ENCODE data around the gene CCDC12.

The CCDC12 gene

DNA sequence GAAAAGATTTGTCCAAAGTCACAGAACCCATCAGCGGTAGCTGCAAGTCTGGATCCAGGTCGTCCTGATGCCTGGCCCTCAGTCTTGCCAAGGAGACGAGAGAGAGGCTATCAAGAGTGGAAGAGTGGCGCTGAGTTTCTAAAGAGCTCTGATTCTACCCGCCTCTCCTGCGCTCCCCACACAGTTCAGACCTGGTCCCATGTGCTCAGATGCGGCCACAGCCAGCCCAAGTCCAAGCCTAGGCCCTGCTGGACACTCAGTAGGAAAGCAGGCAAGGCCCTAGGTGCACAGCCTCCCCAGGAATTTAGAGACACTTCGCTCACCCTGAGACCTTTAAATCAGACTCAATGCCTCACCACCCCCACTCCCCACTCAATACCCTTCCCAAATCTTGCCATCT, 32.4 kb downstream of the CCDC12 start:
- H3K4me1 ChIP-seq (ENCODE audit: control insufficient read depth in 1 of 2, insufficient read depth in 1 of 2, low read depth in 1 of 2, low read length in 1 of 2), result peaks cover 43 to 55% of the 10 kb centered on the region in 2 experiments
- H3K27me3 ChIP-seq, result no peaks in the 10 kb centered on the region
- no peaks in the 10 kb centered on the region for H3K36me3 ChIP-seq
- H3K27ac ChIP-seq, result no peak overlapping the region
- no peaks in the 10 kb centered on the region for H3K9me3 ChIP-seq
- H3K4me3 ChIP-seq (ENCODE audit: low read depth in 1 of 2, low read length in 1 of 2), result no peak overlapping the region
- TF ChIP-seq, protein P1, sequence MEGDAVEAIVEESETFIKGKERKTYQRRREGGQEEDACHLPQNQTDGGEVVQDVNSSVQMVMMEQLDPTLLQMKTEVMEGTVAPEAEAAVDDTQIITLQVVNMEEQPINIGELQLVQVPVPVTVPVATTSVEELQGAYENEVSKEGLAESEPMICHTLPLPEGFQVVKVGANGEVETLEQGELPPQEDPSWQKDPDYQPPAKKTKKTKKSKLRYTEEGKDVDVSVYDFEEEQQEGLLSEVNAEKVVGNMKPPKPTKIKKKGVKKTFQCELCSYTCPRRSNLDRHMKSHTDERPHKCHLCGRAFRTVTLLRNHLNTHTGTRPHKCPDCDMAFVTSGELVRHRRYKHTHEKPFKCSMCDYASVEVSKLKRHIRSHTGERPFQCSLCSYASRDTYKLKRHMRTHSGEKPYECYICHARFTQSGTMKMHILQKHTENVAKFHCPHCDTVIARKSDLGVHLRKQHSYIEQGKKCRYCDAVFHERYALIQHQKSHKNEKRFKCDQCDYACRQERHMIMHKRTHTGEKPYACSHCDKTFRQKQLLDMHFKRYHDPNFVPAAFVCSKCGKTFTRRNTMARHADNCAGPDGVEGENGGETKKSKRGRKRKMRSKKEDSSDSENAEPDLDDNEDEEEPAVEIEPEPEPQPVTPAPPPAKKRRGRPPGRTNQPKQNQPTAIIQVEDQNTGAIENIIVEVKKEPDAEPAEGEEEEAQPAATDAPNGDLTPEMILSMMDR (IDR thresholded peaks at IDR 0.05), result no peak

DNA sequence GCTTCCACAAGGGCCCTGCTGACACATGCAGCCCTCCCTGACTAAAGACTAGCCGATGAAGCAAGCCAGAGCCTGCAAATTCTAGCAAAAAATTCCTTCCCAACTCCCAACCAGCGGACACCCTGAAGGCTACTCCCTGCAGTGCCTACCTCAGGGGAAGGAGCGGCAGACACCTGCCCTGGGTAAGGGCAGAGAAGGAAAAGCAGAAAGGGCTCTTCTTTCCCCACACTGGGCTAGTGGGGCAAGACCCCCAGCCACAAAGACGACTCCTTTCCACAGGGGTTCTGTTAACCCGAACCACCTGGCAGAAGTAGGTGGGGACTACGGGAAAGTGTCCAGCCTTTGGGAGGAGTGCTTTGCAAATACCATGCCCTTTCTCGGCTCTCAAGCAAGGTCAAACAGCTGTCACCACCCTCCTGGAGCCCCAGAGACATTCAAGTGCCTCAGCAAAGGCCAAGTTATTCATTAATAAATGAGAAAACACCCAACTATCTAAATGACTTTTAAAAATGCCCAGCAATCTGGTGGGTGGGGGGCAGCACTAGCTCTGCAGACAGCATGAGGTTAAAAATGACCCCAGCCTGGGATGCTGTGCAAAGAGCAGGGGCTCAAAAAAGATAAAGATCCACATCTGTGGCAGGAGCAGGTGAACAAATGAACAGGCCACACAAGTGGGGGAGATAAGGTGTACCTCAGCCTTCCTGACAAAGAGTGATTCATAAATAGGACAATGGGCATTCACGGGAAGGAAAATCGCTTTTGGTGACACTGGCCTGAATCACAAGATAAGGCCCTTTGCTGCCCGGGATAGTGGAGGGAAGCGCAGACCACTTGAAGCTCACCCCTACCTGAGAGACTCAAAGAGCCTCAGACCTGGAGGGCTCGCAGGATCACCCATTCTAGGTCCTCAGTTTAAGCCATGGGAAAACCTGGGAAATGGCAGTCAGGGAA, 33.0 kb downstream of the CCDC12 start:
- no peak overlapping the region for H3K27ac ChIP-seq

DNA sequence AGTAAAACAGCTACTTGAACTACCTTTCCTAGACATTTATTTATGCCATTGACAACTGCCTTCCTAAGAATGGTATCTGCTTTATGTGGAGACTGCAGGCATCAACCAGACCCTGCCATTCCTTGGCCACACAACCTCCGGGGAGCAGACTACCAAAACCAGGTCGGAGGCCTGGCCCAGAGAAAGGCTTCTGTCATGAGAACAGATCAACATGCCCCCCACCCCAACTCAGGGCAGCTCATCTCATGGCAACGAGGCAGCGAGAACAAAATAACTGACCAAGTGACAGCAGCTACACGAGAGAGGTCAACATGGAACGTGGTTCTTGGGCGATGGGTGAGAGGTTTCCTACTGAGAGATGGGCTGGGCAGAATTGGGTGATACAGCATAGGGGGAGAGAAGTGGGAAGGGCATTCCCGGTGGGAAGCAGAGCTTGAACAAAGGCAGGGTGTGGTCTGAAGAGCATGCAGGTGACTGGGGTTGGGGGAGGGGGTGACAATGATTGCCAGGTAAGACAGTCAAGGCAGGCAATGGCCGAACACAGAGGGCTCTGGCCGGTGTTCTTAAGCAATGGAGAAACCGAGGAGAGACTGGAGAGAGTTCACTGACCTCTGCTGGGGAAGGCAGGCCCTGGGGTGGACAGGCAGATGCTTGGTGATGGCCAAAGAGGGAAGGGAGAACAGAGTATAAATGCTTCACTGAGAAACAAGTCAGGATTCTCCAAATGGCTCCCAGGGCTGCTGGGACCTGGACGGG, 33.9 kb downstream of the CCDC12 start:
- Histone ChIP-seq H3K9me3 (no peaks in the 10 kb centered on the region), H3K27ac (no peak overlapping the region), H3K27me3 (no peaks in the 10 kb centered on the region), H3K4me1 (ENCODE audit: control insufficient read depth in 1 of 2, insufficient read depth in 1 of 2, low read depth in 1 of 2, low read length in 1 of 2) (peaks cover 43 to 55% of the 10 kb centered on the region in 2 experiments), H3K4me3 (ENCODE audit: low read depth in 1 of 2, low read length in 1 of 2) (no peak overlapping the region), H3K36me3 (no peaks in the 10 kb centered on the region)
- TF ChIP-seq, protein P1 (IDR thresholded peaks at IDR 0.05), result no peak

More for the DNA sequence above, 33.0 kb downstream of the CCDC12 start:
- H3K9me3 ChIP-seq, result no peaks in the 10 kb centered on the region
- no peak overlapping the region for H3K4me3 ChIP-seq (ENCODE audit: low read depth in 1 of 2, low read length in 1 of 2)
- TF ChIP-seq, protein P1 (IDR thresholded peaks at IDR 0.05), result no peak
- H3K4me1 ChIP-seq (ENCODE audit: control insufficient read depth in 1 of 2, insufficient read depth in 1 of 2, low read depth in 1 of 2, low read length in 1 of 2), result peaks cover 43 to 55% of the 10 kb centered on the region in 2 experiments
- no peaks in the 10 kb centered on the region for H3K27me3 ChIP-seq
- no peaks in the 10 kb centered on the region for H3K36me3 ChIP-seq

DNA sequence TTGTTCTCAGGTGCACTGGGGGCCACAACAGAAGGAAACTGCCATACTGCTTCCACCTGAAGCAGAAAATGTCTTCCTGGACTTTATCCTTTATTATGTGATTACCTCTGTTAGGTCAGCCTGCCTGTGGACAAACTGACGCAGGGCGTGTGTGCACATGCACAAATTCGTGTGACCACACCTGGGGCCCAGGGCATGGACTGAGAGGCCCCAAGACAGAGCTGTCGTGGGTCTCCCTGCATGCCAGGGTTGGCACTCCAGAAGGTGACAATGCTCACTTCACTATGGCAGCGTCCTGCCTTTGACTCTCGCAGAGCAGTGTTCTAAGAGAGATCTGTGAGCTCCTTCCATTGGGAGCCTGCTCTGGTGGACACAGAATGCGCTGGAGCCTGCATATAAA, 34.5 kb downstream of the CCDC12 start:
- Histone ChIP-seq H3K27ac (peak overlapping the region; percentile 18), H3K4me1 (ENCODE audit: control insufficient read depth in 1 of 2, insufficient read depth in 1 of 2, low read depth in 1 of 2, low read length in 1 of 2) (peaks cover 43 to 55% of the 10 kb centered on the region in 2 experiments), H3K27me3 (no peaks in the 10 kb centered on the region), H3K36me3 (no peaks in the 10 kb centered on the region), H3K4me3 (ENCODE audit: low read depth in 1 of 2, low read length in 1 of 2) (no peak overlapping the region), H3K9me3 (no peaks in the 10 kb centered on the region)
- TF ChIP-seq, protein P1 (IDR thresholded peaks at IDR 0.05), result no peak

- Histone ChIP-seq H3K4me3 (ENCODE audit: low read depth in 1 of 2, low read length in 1 of 2) (peak overlapping the region in 1 of 2 experiments; percentile 29), H3K9me3 (no peaks in the 10 kb centered on the region), H3K4me1 (ENCODE audit: control insufficient read depth in 1 of 2, insufficient read depth in 1 of 2, low read depth in 1 of 2, low read length in 1 of 2) (peaks cover 53 to 68% of the 10 kb centered on the region in 2 experiments), H3K27ac (peak overlapping the region; percentile 83), H3K36me3 (no peaks in the 10 kb centered on the region), H3K27me3 (no peaks in the 10 kb centered on the region)
- TF ChIP-seq, protein P1 (IDR thresholded peaks at IDR 0.05), result no peak
Measured at GRCh38 chr3:46939578-46940445, 36.7 kb downstream of the CCDC12 start.
